Mucosa of stomach (tissue), 1 donor: ENCODE measurements around the gene FBXO36.
"Not testable (repeated sequence)": the region's sequence is repeated elsewhere in the genome, so short reads cannot be mapped to it uniquely, and the experiment has no call there.

Source experiments
- H3K27me3 ChIP-seq: one replicate; pipeline ENCODE4 v1.7.0; 2013; ENCODE audit warnings: mild to moderate bottlenecking, low read length; ENCODE audit not compliant: control insufficient read depth, insufficient read depth
- H3K36me3 ChIP-seq: one replicate; pipeline ENCODE4 v1.7.0; 2013; ENCODE audit warnings: low read length; ENCODE audit not compliant: control insufficient read depth, insufficient read depth
- H3K4me1 ChIP-seq: one replicate; pipeline ENCODE4 v1.7.0; 2013; ENCODE audit warnings: mild to moderate bottlenecking, low read length; ENCODE audit not compliant: control insufficient read depth, insufficient read depth
- H3K4me3 ChIP-seq: one replicate; pipeline ENCODE4 v1.7.0; 2013; ENCODE audit warnings: low read length
- H3K9ac ChIP-seq: one replicate; pipeline ENCODE4 v1.7.0; 2013; ENCODE audit warnings: mild to moderate bottlenecking, low read length, moderate library complexity
- H3K9me3 ChIP-seq: one replicate; pipeline ENCODE4 v1.7.0; 2013; ENCODE audit warnings: mild to moderate bottlenecking, low read length, moderate library complexity; ENCODE audit not compliant: control insufficient read depth
- donor health status: Pancreatic carcinoma.

The FBXO36 gene

DNA sequence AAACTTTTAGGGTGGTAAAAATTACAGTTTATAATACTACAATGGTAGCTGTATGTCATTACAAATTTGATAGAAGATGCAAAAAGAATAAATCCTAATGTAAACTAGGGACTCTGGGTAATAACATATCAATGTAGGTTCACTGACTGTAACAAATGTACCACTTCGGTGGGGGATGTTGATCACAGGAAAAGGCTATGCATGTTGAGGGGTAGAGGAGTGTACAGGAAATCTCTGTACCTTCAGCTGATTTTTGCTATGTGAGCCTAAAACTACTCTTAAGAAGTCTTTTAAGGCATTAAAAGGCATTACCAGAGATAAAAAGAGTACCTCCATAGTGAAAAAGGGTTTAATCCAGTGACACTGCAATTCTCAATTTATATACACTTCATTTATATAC is 25.4 kb upstream of the FBXO36 start:
- H3K9ac ChIP-seq = no peak overlapping the region
- no peaks in the 10 kb centered on the region for H3K4me1 ChIP-seq
- H3K4me3 ChIP-seq = no peak overlapping the region
- H3K27me3 ChIP-seq = no peaks in the 10 kb centered on the region
- H3K9me3 ChIP-seq = no peaks in the 10 kb centered on the region
- H3K36me3 ChIP-seq = no peaks in the 10 kb centered on the region

DNA sequence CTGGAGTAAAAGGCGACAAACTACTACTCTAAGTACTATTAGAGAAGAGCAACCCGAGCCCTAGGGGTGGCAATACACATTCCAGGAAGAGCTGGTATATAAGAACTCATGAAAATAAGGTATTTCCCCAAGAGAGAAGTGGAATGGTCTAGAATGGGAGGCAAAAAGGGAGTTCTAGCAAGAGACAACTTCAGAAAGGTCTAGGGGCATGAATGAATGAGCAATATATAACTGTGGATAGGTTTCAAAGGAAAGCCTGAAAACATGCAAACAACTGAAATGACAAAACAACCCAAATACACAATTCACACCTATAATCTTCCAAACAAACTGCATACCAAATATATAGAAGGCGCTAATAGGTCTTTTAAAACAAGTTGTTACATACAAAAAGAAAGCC is 22.7 kb upstream of the FBXO36 start:
- Histone ChIP-seq H3K9me3 (no peaks in the 10 kb centered on the region), H3K27me3 (no peaks in the 10 kb centered on the region), H3K9ac (no peak overlapping the region), H3K4me3 (no peak overlapping the region), H3K36me3 (no peaks in the 10 kb centered on the region), H3K4me1 (no peaks in the 10 kb centered on the region)

DNA sequence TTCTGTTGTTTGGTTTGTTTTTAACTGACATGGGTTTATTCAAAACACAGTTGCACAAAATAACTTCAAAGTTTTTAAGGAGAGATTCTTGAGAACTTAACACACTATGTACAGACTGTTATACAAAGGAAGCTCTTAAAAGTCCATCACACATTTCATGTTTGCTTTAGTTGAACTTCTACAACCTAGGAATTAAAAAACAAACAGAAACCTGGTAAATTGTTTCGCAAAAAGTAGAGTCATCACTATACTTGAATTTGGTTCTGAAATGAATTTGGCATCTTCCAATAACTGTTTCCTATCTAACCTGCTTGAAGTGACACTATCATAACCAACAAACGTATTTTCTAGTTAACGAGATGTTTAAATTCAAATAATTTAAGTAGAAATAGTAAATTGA is 22.3 kb upstream of the FBXO36 start:
- Histone ChIP-seq H3K4me3 (no peak overlapping the region), H3K4me1 (no peaks in the 10 kb centered on the region), H3K9ac (no peak overlapping the region), H3K9me3 (no peaks in the 10 kb centered on the region), H3K27me3 (no peaks in the 10 kb centered on the region), H3K36me3 (no peaks in the 10 kb centered on the region)

DNA sequence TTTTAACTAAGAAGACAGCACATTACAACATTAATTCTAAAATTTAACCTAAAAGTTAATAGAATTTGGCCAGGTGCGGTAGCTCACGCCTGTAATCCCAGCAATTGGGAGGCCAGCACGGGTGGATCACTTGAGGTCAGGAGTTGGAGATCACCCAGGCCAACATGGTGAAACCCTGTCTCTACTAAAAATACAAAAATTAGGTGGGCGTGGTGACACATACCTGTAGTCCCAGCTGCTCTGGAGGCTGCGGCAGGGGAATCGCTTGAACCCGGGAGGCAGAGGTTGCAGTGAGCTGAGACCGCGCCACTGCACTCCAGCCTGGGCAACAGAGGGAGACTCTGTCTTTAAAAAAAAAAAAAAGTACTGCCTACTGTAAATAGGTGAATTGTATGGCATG is 21.8 kb upstream of the FBXO36 start:
- H3K4me1 ChIP-seq, H3K9me3 ChIP-seq, H3K27me3 ChIP-seq, H3K4me3 ChIP-seq, H3K36me3 ChIP-seq, H3K9ac ChIP-seq: not testable (repeated sequence)

DNA sequence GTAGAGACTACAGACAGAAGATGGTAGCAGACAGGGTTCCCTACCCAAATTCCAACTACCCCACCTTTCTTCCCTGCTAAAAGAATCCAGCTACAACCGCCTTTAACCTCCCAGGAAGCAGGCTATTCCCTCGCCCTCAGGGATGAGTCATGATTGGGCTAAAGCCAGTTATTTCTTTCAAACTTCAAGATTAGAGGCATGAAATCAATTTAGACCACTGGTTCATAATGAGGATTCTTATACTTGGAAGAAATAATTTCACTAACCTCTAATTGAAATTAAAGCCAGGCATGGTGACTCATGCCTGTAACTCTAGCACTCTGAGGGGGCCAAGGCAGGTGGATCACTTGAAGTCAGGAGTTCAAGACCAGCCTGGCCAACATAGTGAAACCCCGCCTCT is 20.5 kb upstream of the FBXO36 start:
- no peaks in the 10 kb centered on the region for H3K4me1 ChIP-seq

DNA sequence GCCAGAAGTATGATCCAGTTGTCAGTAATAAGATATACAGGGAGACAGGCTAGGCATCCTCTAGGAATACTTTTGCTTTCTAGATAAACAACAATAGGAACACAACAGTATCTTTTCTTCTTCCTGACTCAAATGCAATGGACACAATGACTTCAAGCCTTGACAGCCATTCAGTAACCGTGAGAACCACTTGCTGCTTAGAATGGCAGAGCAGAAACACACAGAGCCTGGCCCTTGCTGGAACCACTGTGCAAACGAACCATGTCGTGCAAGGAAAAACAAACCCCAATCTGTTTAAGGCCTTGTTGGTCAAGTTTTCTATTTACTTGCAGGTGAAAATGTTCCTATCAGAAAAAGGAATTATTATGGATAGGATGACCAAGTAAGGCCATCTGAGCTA is 19.3 kb upstream of the FBXO36 start:
- no peaks in the 10 kb centered on the region for H3K36me3 ChIP-seq
- no peaks in the 10 kb centered on the region for H3K27me3 ChIP-seq
- no peak overlapping the region for H3K4me3 ChIP-seq
- no peaks in the 10 kb centered on the region for H3K4me1 ChIP-seq
- H3K9me3 ChIP-seq = no peaks in the 10 kb centered on the region
- H3K9ac ChIP-seq = no peak overlapping the region

More for the DNA sequence above, 20.5 kb upstream of the FBXO36 start:
- Histone ChIP-seq H3K9me3 (no peaks in the 10 kb centered on the region), H3K36me3 (no peaks in the 10 kb centered on the region), H3K4me3 (no peak overlapping the region), H3K9ac (no peak overlapping the region), H3K27me3 (no peaks in the 10 kb centered on the region)

DNA sequence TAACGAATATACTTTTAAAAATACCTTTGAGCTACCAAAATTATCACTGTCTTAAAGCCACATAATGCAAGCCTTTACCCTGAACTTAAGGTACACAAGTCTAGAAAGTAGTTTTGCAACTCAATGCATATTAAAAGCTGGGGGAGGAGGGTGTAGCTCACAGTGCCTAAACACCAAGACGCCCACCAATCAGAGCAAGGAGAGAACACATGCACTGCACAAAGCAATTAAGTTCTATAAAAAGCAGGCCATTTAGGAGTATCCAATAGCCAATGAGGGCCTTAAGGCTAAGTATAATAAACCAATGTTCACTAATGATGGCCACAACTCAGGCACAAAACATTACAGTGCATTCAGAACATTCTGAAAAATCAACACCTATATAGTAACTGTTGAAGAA is 16.7 kb upstream of the FBXO36 start:
- Histone ChIP-seq H3K4me1 (no peaks in the 10 kb centered on the region), H3K9ac (no peak overlapping the region), H3K36me3 (no peaks in the 10 kb centered on the region), H3K9me3 (no peaks in the 10 kb centered on the region), H3K4me3 (no peak overlapping the region), H3K27me3 (no peaks in the 10 kb centered on the region)

DNA sequence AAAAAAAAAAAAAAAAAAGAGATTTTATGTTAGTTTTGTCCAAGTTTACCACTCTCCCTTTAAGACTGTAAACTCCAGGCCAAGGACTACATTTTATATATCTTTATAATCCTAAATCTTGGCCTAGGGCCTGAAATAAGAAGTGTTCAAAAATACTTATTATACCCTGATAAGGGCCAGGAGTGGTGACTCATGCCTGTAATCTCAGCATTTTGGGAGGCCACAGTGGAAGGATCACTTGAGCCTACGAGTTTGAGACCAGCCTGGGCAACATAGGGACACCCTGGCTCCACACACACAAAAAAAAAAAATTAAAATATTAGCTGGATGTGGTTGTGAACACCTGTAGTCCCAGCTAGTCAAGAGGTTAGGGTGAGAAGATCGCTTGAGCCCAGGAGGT is 13.2 kb upstream of the FBXO36 start:
- no peaks in the 10 kb centered on the region for H3K9me3 ChIP-seq
- H3K4me1 ChIP-seq = no peaks in the 10 kb centered on the region
- no peak overlapping the region for H3K9ac ChIP-seq
- H3K4me3 ChIP-seq = no peak overlapping the region
- H3K36me3 ChIP-seq = no peaks in the 10 kb centered on the region
- no peaks in the 10 kb centered on the region for H3K27me3 ChIP-seq

DNA sequence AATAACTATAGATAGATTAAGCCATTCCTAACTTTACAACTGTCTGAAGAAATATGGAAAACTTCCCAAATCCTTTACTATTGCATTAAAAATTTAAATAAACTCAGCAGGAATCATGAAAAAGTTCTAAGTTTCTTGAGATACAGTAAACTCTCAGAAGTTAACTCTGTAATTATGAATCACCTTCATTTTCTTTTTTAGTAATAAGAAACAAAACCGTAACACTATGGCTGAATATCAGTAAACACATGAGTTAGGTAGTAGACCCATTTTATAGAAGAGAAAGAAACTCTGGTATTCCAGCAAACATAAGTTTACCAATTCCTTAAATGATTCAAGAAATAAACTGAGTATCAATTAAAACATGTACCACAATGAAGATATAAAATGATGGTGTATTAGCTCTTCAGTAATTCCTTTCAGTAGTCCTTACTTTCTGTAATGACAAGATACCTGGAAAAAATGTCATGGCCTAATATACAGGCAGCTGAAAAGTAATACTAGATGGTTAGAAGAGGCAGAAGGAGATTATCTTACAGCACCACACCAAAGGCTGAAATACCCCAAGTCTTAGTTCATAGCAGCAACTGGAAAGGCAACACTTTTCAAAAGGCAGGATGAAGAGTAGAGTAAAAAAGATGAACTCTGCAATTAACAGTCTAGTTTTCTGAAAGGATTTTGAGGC is 12.0 kb upstream of the FBXO36 start:
- no peaks in the 10 kb centered on the region for H3K27me3 ChIP-seq

DNA sequence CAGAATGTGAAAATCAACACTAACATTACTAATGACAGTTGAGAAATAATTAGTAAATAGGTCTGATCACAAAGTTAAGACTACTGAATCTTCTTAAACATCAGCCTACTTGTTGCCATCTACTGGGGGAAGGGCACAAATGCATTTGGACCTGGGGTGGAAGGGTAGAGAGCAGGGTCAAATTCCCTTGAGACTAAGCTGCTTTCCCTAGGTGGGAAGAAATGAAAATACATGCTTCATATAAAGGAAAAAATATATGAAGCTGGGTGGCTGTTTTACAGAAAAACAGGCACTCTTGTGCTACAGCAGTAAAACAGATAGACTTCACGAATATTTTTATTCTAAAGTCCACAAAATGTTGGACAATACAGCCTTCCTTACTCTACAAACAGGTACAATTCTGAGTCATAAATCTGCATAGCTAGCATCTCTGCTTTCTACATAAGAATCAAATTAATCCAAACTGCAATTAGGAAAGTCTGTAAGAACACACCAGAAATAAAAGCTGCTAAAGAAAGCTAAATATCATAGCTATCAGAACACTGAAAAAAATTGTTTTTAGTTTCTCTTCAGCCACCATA is 11.4 kb upstream of the FBXO36 start:
- Histone ChIP-seq H3K4me3 (no peak overlapping the region), H3K9me3 (no peaks in the 10 kb centered on the region), H3K4me1 (no peaks in the 10 kb centered on the region), H3K9ac (no peak overlapping the region), H3K36me3 (no peaks in the 10 kb centered on the region), H3K27me3 (no peaks in the 10 kb centered on the region)

More for the DNA sequence above, 12.0 kb upstream of the FBXO36 start:
- no peaks in the 10 kb centered on the region for H3K36me3 ChIP-seq
- no peak overlapping the region for H3K4me3 ChIP-seq
- no peak overlapping the region for H3K9ac ChIP-seq
- no peaks in the 10 kb centered on the region for H3K9me3 ChIP-seq
- no peaks in the 10 kb centered on the region for H3K4me1 ChIP-seq

DNA sequence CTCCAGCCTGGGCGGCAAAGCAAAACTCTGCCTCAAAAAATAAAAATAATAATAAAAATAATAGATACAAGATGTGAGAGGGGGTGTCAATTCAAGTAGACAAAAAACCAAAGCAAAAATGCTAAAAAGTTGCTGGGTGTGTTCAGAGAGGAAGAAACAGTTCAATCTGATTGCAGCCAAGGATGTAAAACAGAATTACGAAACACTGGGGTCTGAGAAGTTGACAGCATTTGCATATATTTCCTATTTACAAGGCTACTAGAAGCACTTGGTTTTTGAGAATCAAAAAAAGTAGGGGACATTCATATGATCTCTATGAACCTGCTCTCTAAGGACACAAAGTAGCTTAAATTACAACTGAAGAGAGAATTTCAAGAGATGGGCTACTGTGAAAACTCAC is 8.1 kb upstream of the FBXO36 start:
- H3K4me3 ChIP-seq = no peak overlapping the region
- no peak overlapping the region for H3K9ac ChIP-seq
- no peaks in the 10 kb centered on the region for H3K27me3 ChIP-seq
- H3K36me3 ChIP-seq = no peaks in the 10 kb centered on the region
- H3K9me3 ChIP-seq = no peaks in the 10 kb centered on the region
- H3K4me1 ChIP-seq = no peaks in the 10 kb centered on the region

DNA sequence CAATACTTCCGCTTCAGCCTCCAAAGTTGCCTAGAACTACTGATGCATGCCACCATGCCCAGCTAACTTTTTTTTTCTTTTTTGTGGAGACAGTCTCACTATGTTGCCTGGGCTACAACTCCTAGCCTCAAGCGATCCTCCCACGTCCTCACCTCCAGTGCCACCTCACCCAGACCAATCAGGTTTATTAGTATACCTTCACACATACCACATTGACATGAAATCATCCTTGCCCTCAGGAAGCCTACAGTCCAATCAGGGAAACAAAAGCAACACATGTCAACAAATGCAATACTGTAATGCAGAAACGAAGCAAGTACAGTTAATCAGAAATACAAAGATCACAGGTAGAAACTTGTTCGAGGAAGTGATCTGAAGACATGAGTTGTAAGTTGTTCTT is 4.5 kb upstream of the FBXO36 start:
- Histone ChIP-seq H3K36me3 (no peaks in the 10 kb centered on the region), H3K9me3 (no peaks in the 10 kb centered on the region), H3K9ac (no peak overlapping the region), H3K4me3 (no peak overlapping the region), H3K27me3 (no peaks in the 10 kb centered on the region), H3K4me1 (peaks cover 7% of the 10 kb centered on the region)
